ENCODE results near the gene GSE1. TPM values are rescaled to one million over a fixed set of nuclear protein-coding genes. Genes with fewer than 3 reads are reported as not detected.

The GSE1 gene
- total RNA-seq, 1 experiment from 2014 or later = 1.9 TPM

- DNase-seq = no peak
- Histone ChIP-seq H2AFZ (ENCODE audit: low read length) (no peak overlapping the region), H3K4me1 (ENCODE audit: low read length) (peaks cover 24% of the 10 kb centered on the region), H3K27ac (ENCODE audit: low read length) (no peak overlapping the region), H3K27me3 (ENCODE audit: low read length) (no peaks in the 10 kb centered on the region), H3K9me3 (ENCODE audit: low read length) (no peaks in the 10 kb centered on the region), H3K36me3 (ENCODE audit: insufficient read depth, low read length) (no peaks in the 10 kb centered on the region), H3K79me2 (ENCODE audit: low read length) (no peaks in the 10 kb centered on the region), H3K4me3 (ENCODE audit: low read length) (no peak overlapping the region), H4K20me1 (ENCODE audit: insufficient read depth, low read depth, low read length) (0 out of 2 replicates have a peak, but pooled peaks cover 15% of the 10 kb centered on the region), H3K9ac (ENCODE audit: low read length) (no peak overlapping the region), H3K4me2 (ENCODE audit: low read depth, low read length, poor library complexity, severe bottlenecking) (no peak overlapping the region), H3K9me2 (replicated peaks; ENCODE audit: insufficient read depth, low read length) (no peaks in the 10 kb centered on the region)
Measured at GRCh38 chr16:85648805-85649204, 35.7 kb downstream of the GSE1 start.

GRCh38 chr16:85649411-85650134 lies 36.5 kb downstream of the GSE1 start:
- DNase-seq = no peak
- no peak overlapping the region for H2AFZ ChIP-seq (ENCODE audit: low read length)
- H3K27ac ChIP-seq (ENCODE audit: low read length) = no peak overlapping the region
- no peaks in the 10 kb centered on the region for H3K36me3 ChIP-seq (ENCODE audit: insufficient read depth, low read length)
- H3K4me3 ChIP-seq (ENCODE audit: low read length) = no peak overlapping the region
- peaks cover 24% of the 10 kb centered on the region for H3K4me1 ChIP-seq (ENCODE audit: low read length)
- no peaks in the 10 kb centered on the region for H3K9me3 ChIP-seq (ENCODE audit: low read length)
- no peak overlapping the region for H3K9ac ChIP-seq (ENCODE audit: low read length)
- H4K20me1 ChIP-seq (ENCODE audit: insufficient read depth, low read depth, low read length) = 0 out of 2 replicates have a peak, but pooled peaks cover 15% of the 10 kb centered on the region
- peak overlapping the region; percentile 55 for H3K4me2 ChIP-seq (ENCODE audit: low read depth, low read length, poor library complexity, severe bottlenecking)
- H3K27me3 ChIP-seq (ENCODE audit: low read length) = no peaks in the 10 kb centered on the region
- H3K9me2 ChIP-seq (replicated peaks; ENCODE audit: insufficient read depth, low read length) = no peaks in the 10 kb centered on the region
- H3K79me2 ChIP-seq (ENCODE audit: low read length) = no peaks in the 10 kb centered on the region

GRCh38 chr16:85650135-85650843 lies 37.2 kb downstream of the GSE1 start:
- Histone ChIP-seq H3K4me3 (ENCODE audit: low read length) (no peak overlapping the region), H3K9me3 (ENCODE audit: low read length) (no peaks in the 10 kb centered on the region), H2AFZ (ENCODE audit: low read length) (no peak overlapping the region), H3K36me3 (ENCODE audit: insufficient read depth, low read length) (no peaks in the 10 kb centered on the region), H3K4me2 (ENCODE audit: low read depth, low read length, poor library complexity, severe bottlenecking) (peak overlapping the region; percentile 55), H3K9ac (ENCODE audit: low read length) (no peak overlapping the region), H3K9me2 (replicated peaks; ENCODE audit: insufficient read depth, low read length) (no peaks in the 10 kb centered on the region), H4K20me1 (ENCODE audit: insufficient read depth, low read depth, low read length) (0 out of 2 replicates have a peak, but pooled peaks cover 15% of the 10 kb centered on the region), H3K27me3 (ENCODE audit: low read length) (no peaks in the 10 kb centered on the region), H3K4me1 (ENCODE audit: low read length) (peaks cover 24% of the 10 kb centered on the region), H3K27ac (ENCODE audit: low read length) (no peak overlapping the region), H3K79me2 (ENCODE audit: low read length) (no peaks in the 10 kb centered on the region)
- no peak for DNase-seq

- H3K9me3 ChIP-seq (ENCODE audit: low read length) = no peaks in the 10 kb centered on the region
- H3K9ac ChIP-seq (ENCODE audit: low read length) = no peak overlapping the region
- H3K27me3 ChIP-seq (ENCODE audit: low read length) = no peaks in the 10 kb centered on the region
- no peaks in the 10 kb centered on the region for H3K9me2 ChIP-seq (replicated peaks; ENCODE audit: insufficient read depth, low read length)
- no peak overlapping the region for H3K27ac ChIP-seq (ENCODE audit: low read length)
- peaks cover 24% of the 10 kb centered on the region for H3K4me1 ChIP-seq (ENCODE audit: low read length)
- no peaks in the 10 kb centered on the region for H3K79me2 ChIP-seq (ENCODE audit: low read length)
- H3K4me2 ChIP-seq (ENCODE audit: low read depth, low read length, poor library complexity, severe bottlenecking) = no peak overlapping the region
- no peak for DNase-seq
- no peak overlapping the region for H3K4me3 ChIP-seq (ENCODE audit: low read length)
- 0 out of 2 replicates have a peak, but pooled peaks cover 15% of the 10 kb centered on the region for H4K20me1 ChIP-seq (ENCODE audit: insufficient read depth, low read depth, low read length)
- H2AFZ ChIP-seq (ENCODE audit: low read length) = no peak overlapping the region
- no peaks in the 10 kb centered on the region for H3K36me3 ChIP-seq (ENCODE audit: insufficient read depth, low read length)
Measured at GRCh38 chr16:85650844-85651628, 37.9 kb downstream of the GSE1 start.

DNA sequence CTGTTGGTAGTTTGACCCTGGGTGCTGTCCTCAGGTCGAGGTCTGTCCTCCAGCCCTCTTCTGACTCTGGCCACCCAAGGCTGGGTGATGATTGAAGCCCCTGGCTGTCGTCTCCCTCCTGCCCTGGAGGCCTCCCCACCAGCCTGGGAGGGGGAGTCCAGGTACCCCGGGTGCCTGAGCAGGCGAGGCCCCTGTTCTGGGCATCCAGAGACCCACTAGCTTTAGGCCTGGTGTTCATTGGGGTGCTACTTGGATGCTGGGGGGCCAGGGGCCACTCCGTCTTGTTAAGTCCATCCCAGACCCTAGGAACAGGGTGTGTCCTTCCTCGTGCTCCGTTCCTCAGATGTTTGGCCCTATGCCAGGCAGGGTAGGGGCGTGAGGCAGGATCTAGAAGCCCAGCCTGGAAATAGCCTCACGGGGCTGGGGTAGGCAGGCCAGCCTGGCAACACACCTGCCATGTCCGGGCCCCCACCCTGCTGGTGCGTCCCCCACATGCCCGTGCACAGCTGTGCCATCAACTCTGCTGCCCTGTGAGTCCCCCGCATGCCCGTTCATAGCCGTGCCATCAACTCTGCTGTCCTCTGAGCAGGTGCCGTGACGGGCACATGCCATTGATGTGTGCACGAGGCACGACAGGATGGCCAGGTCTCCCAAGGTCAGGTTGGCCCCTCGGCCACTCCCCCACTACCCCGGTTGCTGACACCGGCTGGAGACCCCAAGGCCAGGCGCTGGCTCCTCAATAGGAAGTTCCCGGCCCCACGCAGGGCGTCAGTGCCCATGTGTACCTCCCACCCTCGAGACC lies 38.7 kb downstream of the GSE1 start:
- no peaks in the 10 kb centered on the region for H3K79me2 ChIP-seq (ENCODE audit: low read length)
- H3K9me2 ChIP-seq (replicated peaks; ENCODE audit: insufficient read depth, low read length) = no peaks in the 10 kb centered on the region
- H3K9ac ChIP-seq (ENCODE audit: low read length) = no peak overlapping the region
- no peak for DNase-seq
- H3K27me3 ChIP-seq (ENCODE audit: low read length) = no peaks in the 10 kb centered on the region
- H3K4me2 ChIP-seq (ENCODE audit: low read depth, low read length, poor library complexity, severe bottlenecking) = no peak overlapping the region
- 0 out of 2 replicates have a peak, but pooled peaks cover 11% of the 10 kb centered on the region for H4K20me1 ChIP-seq (ENCODE audit: insufficient read depth, low read depth, low read length)
- H3K36me3 ChIP-seq (ENCODE audit: insufficient read depth, low read length) = no peaks in the 10 kb centered on the region
- peaks cover 24% of the 10 kb centered on the region for H3K4me1 ChIP-seq (ENCODE audit: low read length)
- H2AFZ ChIP-seq (ENCODE audit: low read length) = no peak overlapping the region
- no peak overlapping the region for H3K27ac ChIP-seq (ENCODE audit: low read length)
- no peak overlapping the region for H3K4me3 ChIP-seq (ENCODE audit: low read length)
- H3K9me3 ChIP-seq (ENCODE audit: low read length) = no peaks in the 10 kb centered on the region

DNA sequence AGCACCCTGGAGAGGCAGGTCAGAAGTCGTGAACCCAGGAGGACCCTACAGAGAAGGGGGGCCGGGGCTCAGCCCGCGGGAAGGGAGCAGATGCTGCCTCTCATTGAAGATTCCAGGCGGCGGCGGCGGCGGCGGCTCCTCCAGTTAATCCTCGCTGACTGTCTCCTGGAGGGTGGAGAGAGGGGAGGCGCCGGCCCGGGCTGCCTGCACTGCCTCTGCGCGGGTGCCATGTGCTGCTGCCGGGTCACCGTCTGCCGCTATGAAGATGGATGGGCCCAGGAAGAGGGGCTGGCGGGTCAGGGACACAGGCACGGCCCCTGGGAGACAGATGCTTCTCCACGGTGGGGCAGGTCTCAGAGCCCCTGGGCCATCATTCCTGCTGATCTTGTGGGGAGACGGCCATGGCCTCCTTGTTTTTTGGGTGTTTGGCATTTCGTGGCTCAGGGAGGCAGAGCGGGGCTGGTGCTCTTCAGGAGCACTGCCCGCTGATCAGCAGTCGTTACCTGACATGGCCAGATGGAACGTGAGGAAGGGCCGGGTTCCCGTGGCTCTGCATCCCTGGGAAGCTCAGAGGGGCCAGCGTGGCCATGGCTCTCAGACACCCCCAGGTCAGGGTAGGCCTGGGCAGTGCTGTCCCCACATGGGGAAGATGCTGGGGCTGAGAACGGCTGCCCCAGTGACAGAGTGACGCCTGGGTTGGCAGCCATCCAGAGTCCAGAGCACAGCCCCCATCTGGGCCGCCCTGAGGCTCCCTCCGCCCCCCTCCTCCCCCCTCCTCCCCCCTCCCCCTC lies 39.5 kb downstream of the GSE1 start:
- H3K27ac ChIP-seq (ENCODE audit: low read length) = no peak overlapping the region
- H3K4me3 ChIP-seq (ENCODE audit: low read length) = no peak overlapping the region
- no peaks in the 10 kb centered on the region for H3K36me3 ChIP-seq (ENCODE audit: insufficient read depth, low read length)
- H3K27me3 ChIP-seq (ENCODE audit: low read length) = no peaks in the 10 kb centered on the region
- H2AFZ ChIP-seq (ENCODE audit: low read length) = no peak overlapping the region
- no peaks in the 10 kb centered on the region for H3K79me2 ChIP-seq (ENCODE audit: low read length)
- no peak overlapping the region for H3K4me2 ChIP-seq (ENCODE audit: low read depth, low read length, poor library complexity, severe bottlenecking)
- peak; percentile 50 for DNase-seq
- H3K9me3 ChIP-seq (ENCODE audit: low read length) = no peaks in the 10 kb centered on the region
- no peak overlapping the region for H3K9ac ChIP-seq (ENCODE audit: low read length)
- 0 out of 2 replicates have a peak, but pooled peaks cover 15% of the 10 kb centered on the region for H4K20me1 ChIP-seq (ENCODE audit: insufficient read depth, low read depth, low read length)
- peaks cover 24% of the 10 kb centered on the region for H3K4me1 ChIP-seq (ENCODE audit: low read length)
- no peaks in the 10 kb centered on the region for H3K9me2 ChIP-seq (replicated peaks; ENCODE audit: insufficient read depth, low read length)

DNA sequence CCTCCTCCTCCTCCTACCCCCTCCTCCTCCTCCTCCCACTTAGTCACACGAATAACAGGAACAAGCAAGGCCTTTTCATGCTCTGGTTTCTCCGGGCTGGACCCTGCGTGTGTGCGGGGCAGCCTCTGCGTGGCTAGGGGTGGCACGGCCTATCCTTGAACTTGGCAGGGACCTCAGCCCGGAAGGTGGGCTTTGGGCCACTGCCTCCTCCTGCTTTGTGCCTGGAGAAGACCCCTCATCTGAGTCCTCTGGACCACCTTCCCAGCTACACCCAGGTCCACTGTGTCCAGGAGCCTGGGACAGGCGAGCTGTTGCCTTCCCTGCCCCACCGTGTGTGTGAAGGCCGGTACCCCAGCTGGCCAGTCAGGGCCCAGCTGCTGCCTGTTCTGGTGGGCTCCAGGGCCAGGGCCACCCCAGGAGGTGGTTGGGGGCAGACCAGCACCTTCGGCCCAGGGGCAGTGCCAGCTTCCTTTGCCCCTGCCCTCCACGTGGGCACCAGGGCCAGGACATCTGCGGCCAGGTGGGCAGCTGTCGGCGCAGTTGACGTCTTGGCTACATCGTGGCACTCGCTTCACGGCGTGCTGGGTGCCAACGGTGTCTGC lies 40.3 kb downstream of the GSE1 start:
- Histone ChIP-seq H3K4me3 (ENCODE audit: low read length) (no peak overlapping the region), H3K9me3 (ENCODE audit: low read length) (no peaks in the 10 kb centered on the region), H3K4me1 (ENCODE audit: low read length) (peaks cover 24% of the 10 kb centered on the region), H3K9me2 (replicated peaks; ENCODE audit: insufficient read depth, low read length) (no peaks in the 10 kb centered on the region), H3K4me2 (ENCODE audit: low read depth, low read length, poor library complexity, severe bottlenecking) (no peak overlapping the region), H3K36me3 (ENCODE audit: insufficient read depth, low read length) (no peaks in the 10 kb centered on the region), H3K79me2 (ENCODE audit: low read length) (no peaks in the 10 kb centered on the region), H4K20me1 (ENCODE audit: insufficient read depth, low read depth, low read length) (0 out of 2 replicates have a peak, but pooled peaks cover 15% of the 10 kb centered on the region), H3K27me3 (ENCODE audit: low read length) (no peaks in the 10 kb centered on the region), H3K27ac (ENCODE audit: low read length) (no peak overlapping the region), H2AFZ (ENCODE audit: low read length) (no peak overlapping the region), H3K9ac (ENCODE audit: low read length) (no peak overlapping the region)
- no peak for DNase-seq

All from Karpas-422 (cell line).